K562 (cell line): Measurements from ENCODE around the gene ITPKA. TPM values are rescaled to one million over a fixed set of nuclear protein-coding genes. Genes with fewer than 3 reads are reported as not detected.

ENCODE experiments used
- ATAC-seq: fragments of 200-7000 bp; cut with Tn5 transposase; 3 replicates; pipeline ENCODE4 v1.9.1; 2020; ENCODE audit warnings: moderate library complexity
- BruUV-seq: library from RNA; stranded (reverse); fragments of 400-500 nt; replicated peaks from 2 replicates; lab custom pipeline; 2021; lab: Mats Ljungman, UMichigan
- CTCF ChIA-PET: fragments of 300-600 bp; formaldehyde crosslinking; extraction: SDS; loops from one replicate; lab custom pipeline; 2021; ENCODE audit warnings: low intra/inter-chr PET ratio; lab: Yijun Ruan, JAX
- POLR2A ChIA-PET: fragments of 300-600, 350-650 bp; sonication (Branson Sonifier 250); formaldehyde crosslinking; extraction: SDS; loops from one replicate; lab custom pipeline; 2021; ENCODE audit warnings: antibody characterized with exemption, inconsistent platforms; lab: Yijun Ruan, JAX
- DNase-seq, 4 experiments: peaks; one replicate each; pipeline versions ENCODE4 v3.0.0 to v3.0.0-alpha.2; 2011 to 2018; ENCODE audit warnings: low spot score in 3 of 4, mixed read lengths in 3 of 4; ENCODE audit errors: extremely low read depth in 1 of 4
- FAIRE-seq: peaks from 2 replicates; lab custom pipeline; 2011; peaks lifted over from hg19 to GRCh38; lab: Jason Lieb, UNC
- H2AFZ ChIP-seq: 2 replicates; pipeline ENCODE4 v1.6.0; 2011; ENCODE audit warnings: low read depth, low read length, control low read depth, inconsistent platforms
- H3K27ac ChIP-seq: fragments of 200-600 bp; 3 replicates; pipeline ENCODE4 v1.8.0; 2011; ENCODE audit warnings: low read depth, mild to moderate bottlenecking, control low read depth, inconsistent platforms, low read length, moderate library complexity, mixed read lengths; ENCODE audit errors: extremely low read depth
- H3K27me3 ChIP-seq, 2 experiments: fragments of 300-600 bp in 1 of 2; 2 replicates in 1 of 2; 3 replicates in 1 of 2; pipeline versions ENCODE4 v1.6.0 to v1.8.0; 2011; ENCODE audit warnings: inconsistent platforms in 2 of 2, low read length in 2 of 2, mild to moderate bottlenecking in 1 of 2, mixed read lengths in 1 of 2, moderate library complexity in 1 of 2; ENCODE audit not compliant: control insufficient read depth in 2 of 2, insufficient read depth in 2 of 2
- H3K36me3 ChIP-seq: fragments of 300-600 bp; 3 replicates; pipeline ENCODE4 v1.8.0; 2011; ENCODE audit warnings: mild to moderate bottlenecking, low read length, inconsistent platforms; ENCODE audit not compliant: control insufficient read depth, insufficient read depth
- H3K4me1 ChIP-seq, 2 experiments: fragments of 200-600 bp in 1 of 2; replicated peaks in 1 of 2; 2 replicates in 1 of 2; 3 replicates in 1 of 2; pipeline versions ENCODE4 v1.5.1 to v1.8.0; 2011; ENCODE audit warnings: inconsistent platforms in 2 of 2, low read length in 2 of 2, mild to moderate bottlenecking in 1 of 2, mixed read lengths in 1 of 2, moderate library complexity in 1 of 2; ENCODE audit not compliant: control insufficient read depth in 2 of 2, insufficient read depth in 2 of 2
- H3K4me2 ChIP-seq: 2 replicates; pipeline ENCODE4 v1.6.1; 2011; ENCODE audit warnings: low read length, control low read depth, inconsistent platforms, mixed read lengths; ENCODE audit not compliant: insufficient read depth
- H3K4me3 ChIP-seq: fragments of 200-600 bp; sonication (generic), shearing (Covaris generic); 2 replicates; pipeline ENCODE4 v1.5.1; 2016; ENCODE audit warnings: control low read depth, inconsistent platforms
- H3K79me2 ChIP-seq: fragments of 200-600 bp; 3 replicates; pipeline ENCODE4 v1.8.0; 2011; ENCODE audit warnings: low read length, inconsistent platforms; ENCODE audit not compliant: control insufficient read depth, insufficient read depth
- H3K9ac ChIP-seq, 2 experiments: 2 replicates each; pipeline versions ENCODE4 v1.6.0 to v1.6.1; 2011; ENCODE audit warnings: low read depth in 2 of 2, low read length in 2 of 2, control low read depth in 1 of 2, inconsistent platforms in 1 of 2, mild to moderate bottlenecking in 1 of 2, mixed read lengths in 1 of 2; ENCODE audit not compliant: insufficient read depth in 1 of 2
- H3K9me1 ChIP-seq: one replicate; pipeline ENCODE4 v1.6.0; 2011; ENCODE audit warnings: inconsistent platforms, mild to moderate bottlenecking, low read length, moderate library complexity; ENCODE audit not compliant: control insufficient read depth, insufficient read depth
- H3K9me3 ChIP-seq: replicated peaks from 2 replicates; pipeline ENCODE4 v1.5.1; 2011; ENCODE audit warnings: low read depth, low read length, inconsistent platforms; ENCODE audit not compliant: control insufficient read depth, insufficient read depth
- H4K20me1 ChIP-seq: replicated peaks from 2 replicates; pipeline ENCODE4 v1.6.1; 2011; ENCODE audit warnings: low read length, inconsistent platforms, mixed read lengths; ENCODE audit not compliant: control insufficient read depth, insufficient read depth
- HDGF ChIP-seq: fragments of 450-650 bp; IDR thresholded peaks from 2 replicates; pipeline ENCODE4 v1.6.1; 2016
- PHB2 ChIP-seq: fragments of 450-650 bp; IDR thresholded peaks from 2 replicates; pipeline ENCODE4 v1.6.1; 2017; ENCODE audit warnings: low read depth
- PTTG1 ChIP-seq: fragments of 450-650 bp; IDR thresholded peaks from 2 replicates; pipeline ENCODE4 v1.6.1; 2016; ENCODE audit warnings: low read depth, mild to moderate bottlenecking, missing genetic modification characterization, missing compliant biosample characterization
- WGBS: fragments of 100-300 bp; shearing (Covaris generic); methylation state at CpG from one replicate; pipeline ENCODE4 v1.1.6; 2016; ENCODE audit warnings: low coverage, mixed read lengths; ENCODE audit not compliant: insufficient coverage; ENCODE audit errors: missing lambda C conversion rate; 5-methylcytosine and 5-hydroxymethylcytosine counted together
- in situ Hi-C: fragments of 300-500 bp; cut with MboI; formaldehyde crosslinking; loops from 4 replicates; pipeline ENCODE4 v1.15.0; 2018; ENCODE audit warnings: inconsistent platforms, mixed read lengths
- intact Hi-C: fragments of 100-400 bp; cut with micrococcal nuclease; formaldehyde crosslinking; loops from 2 replicates; pipeline ENCODE4 v1.14.2; 2022
- polyA plus RNA-seq, 8 experiments: library from polyadenylated mRNA; depleted of rRNA in 4 of 8; stranded (reverse) in 5 of 8; unstranded in 3 of 8; fragments of >200 nt; fragmentation: Nextera tagmentation in 2 of 8; fragmentation: Illumina TruSeq in 1 of 8; extraction: Ambion mirVana in 2 of 8; extraction: Trizol in 1 of 8; gene quantifications; 2 replicates each; pipeline versions ENCODE4 v1.2.1 to v1.2.3, GENCODE V29; 2011 to 2014; ENCODE audit warnings: inconsistent platforms in 1 of 8, missing spikeins in 1 of 8
- total RNA-seq, 7 experiments: library from RNA; depleted of rRNA in 6 of 7; stranded (reverse); fragments of >200 nt in 6 of 7; fragmentation: Illumina TruSeq in 2 of 7; extraction: Trizol in 2 of 7; gene quantifications; 2 replicates each; pipeline versions ENCODE4 v1.2.1 to v1.2.3, GENCODE V29; 2011 to 2021; ENCODE audit warnings: low replicate concordance in 1 of 7
- TF ChIP-seq, protein P1 (sequence below): sonication (generic); formaldehyde crosslinking; IDR thresholded peaks from 2 replicates; pipeline ENCODE4 v1.8.0; 2023; ENCODE audit warnings: mild to moderate bottlenecking, missing genetic modification reagents

The ITPKA gene
- total and polyA plus RNA-seq, 9 of the 15 experiments (the other 6 are each of a cell fraction or from before 2014, with no cell fraction given) = 0.14 to 68.4 (median 11.5) TPM

DNA sequence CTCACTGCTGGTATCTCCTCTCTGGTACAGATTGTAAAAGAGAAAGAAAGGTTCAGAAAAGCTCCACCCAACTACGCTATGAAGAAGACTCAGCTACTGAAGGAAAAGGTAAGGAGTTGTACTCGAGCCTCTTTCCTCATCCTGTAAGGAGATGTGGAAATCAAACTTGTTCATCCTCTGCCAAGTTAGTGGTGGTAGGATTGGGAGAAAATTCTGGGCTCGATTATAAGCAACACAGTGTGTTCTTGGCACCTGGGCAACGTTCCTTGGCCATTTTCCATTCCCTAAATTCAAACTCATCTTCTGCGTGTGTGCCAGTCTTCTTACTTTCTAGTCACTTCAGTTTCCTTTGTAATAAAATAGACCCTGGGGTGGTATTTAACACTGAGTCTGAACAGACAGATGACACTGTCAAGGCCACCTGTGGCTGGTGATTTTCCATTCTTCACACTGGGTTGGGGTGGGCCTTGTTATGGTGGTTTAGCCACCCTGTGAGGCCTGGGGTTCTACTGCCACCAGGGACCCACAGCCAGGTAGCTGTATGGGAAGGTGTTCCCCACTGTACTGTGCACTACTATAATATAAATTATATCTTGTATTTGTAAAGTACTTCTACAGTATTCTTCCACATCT, 17.1 kb upstream of the ITPKA start:
- Histone ChIP-seq H3K4me1 (peaks cover 0 to 10% of the 10 kb centered on the region in 2 experiments; a peak in 2 of 5 replicates), H3K79me2 (no peaks in the 10 kb centered on the region), H3K9me3 (no peaks in the 10 kb centered on the region), H3K27me3 (no peaks in the 10 kb centered on the region), H3K4me2 (no peak overlapping the region), H3K9me1 (no peaks in the 10 kb centered on the region), H2AFZ (no peak overlapping the region), H4K20me1 (no peaks in the 10 kb centered on the region), H3K36me3 (peaks cover 82% of the 10 kb centered on the region), H3K4me3 (no peak overlapping the region), H3K27ac (peak overlapping the region; percentile 82), H3K9ac (peak overlapping the region in 1 of 2 experiments; percentile 43; a peak in 1 of 4 replicates)
- in situ Hi-C loops (no loop called here), intact Hi-C loops (no loop called here)
- ChIA-PET POLR2A (no interaction called here), CTCF (no interaction called here)
- no TSS peak for BruUV-seq
- TF ChIP-seq, protein P1, sequence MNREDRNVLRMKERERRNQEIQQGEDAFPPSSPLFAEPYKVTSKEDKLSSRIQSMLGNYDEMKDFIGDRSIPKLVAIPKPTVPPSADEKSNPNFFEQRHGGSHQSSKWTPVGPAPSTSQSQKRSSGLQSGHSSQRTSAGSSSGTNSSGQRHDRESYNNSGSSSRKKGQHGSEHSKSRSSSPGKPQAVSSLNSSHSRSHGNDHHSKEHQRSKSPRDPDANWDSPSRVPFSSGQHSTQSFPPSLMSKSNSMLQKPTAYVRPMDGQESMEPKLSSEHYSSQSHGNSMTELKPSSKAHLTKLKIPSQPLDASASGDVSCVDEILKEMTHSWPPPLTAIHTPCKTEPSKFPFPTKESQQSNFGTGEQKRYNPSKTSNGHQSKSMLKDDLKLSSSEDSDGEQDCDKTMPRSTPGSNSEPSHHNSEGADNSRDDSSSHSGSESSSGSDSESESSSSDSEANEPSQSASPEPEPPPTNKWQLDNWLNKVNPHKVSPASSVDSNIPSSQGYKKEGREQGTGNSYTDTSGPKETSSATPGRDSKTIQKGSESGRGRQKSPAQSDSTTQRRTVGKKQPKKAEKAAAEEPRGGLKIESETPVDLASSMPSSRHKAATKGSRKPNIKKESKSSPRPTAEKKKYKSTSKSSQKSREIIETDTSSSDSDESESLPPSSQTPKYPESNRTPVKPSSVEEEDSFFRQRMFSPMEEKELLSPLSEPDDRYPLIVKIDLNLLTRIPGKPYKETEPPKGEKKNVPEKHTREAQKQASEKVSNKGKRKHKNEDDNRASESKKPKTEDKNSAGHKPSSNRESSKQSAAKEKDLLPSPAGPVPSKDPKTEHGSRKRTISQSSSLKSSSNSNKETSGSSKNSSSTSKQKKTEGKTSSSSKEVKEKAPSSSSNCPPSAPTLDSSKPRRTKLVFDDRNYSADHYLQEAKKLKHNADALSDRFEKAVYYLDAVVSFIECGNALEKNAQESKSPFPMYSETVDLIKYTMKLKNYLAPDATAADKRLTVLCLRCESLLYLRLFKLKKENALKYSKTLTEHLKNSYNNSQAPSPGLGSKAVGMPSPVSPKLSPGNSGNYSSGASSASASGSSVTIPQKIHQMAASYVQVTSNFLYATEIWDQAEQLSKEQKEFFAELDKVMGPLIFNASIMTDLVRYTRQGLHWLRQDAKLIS (CRISPR knock-in tag) = no peak
- no peak for TF ChIP-seq HDGF
- no peak for TF ChIP-seq PHB2
- peak; percentile 55; the same call in 1 of the 2 replicates for TF ChIP-seq PTTG1 (tag)
- WGBS = 90% methylated on average over 5 of the region's 5 CpGs
- ATAC-seq = peak; percentile 7; the same call in 1 of the 3 replicates
- no peak for FAIRE-seq
- no peak for DNase-seq
